H1 (cell line): ENCODE results near the gene BYSL. TPM values are rescaled to one million over a fixed set of nuclear protein-coding genes. Genes with fewer than 3 reads are reported as not detected.

Experiments used
- CTCF ChIA-PET: fragments of 300-600 bp; sonication (Branson Sonifier 250); formaldehyde crosslinking; loops from one replicate; lab custom pipeline; 2021; ENCODE audit not compliant: partially characterized antibody; lab: Charles Lee
- POLR2A ChIA-PET: fragments of 300-600 bp; sonication (Branson Sonifier 250); formaldehyde crosslinking; loops from one replicate; lab custom pipeline; 2021; ENCODE audit warnings: inconsistent platforms; ENCODE audit not compliant: partially characterized antibody; lab: Charles Lee
- DNase-seq, 2 experiments: peaks; one replicate each; pipeline versions ENCODE4 v3.0.0 to v3.0.0-alpha.2; 2010 to 2022; ENCODE audit warnings: low spot score in 2 of 2, low read depth in 1 of 2, mixed read lengths in 1 of 2
- FAIRE-seq: peaks from 2 replicates; lab custom pipeline; 2011; peaks lifted over from hg19 to GRCh38; lab: Jason Lieb, UNC
- H2AFZ ChIP-seq: 2 replicates; pipeline ENCODE4 v1.8.1; 2012; ENCODE audit warnings: low read length, inconsistent platforms
- H2AK5ac ChIP-seq: 2 replicates; pipeline ENCODE4 v1.6.1; 2013; ENCODE audit warnings: low read depth, low read length
- H2BK120ac ChIP-seq: replicated peaks from 2 replicates; pipeline ENCODE3; 2013; ENCODE audit warnings: low read depth, low read length, inconsistent platforms
- H2BK12ac ChIP-seq: 2 replicates; pipeline ENCODE4 v1.6.1; 2013; ENCODE audit warnings: low read depth, low read length
- H2BK15ac ChIP-seq: 2 replicates; pipeline ENCODE4 v1.6.1; 2013; ENCODE audit warnings: low read length
- H2BK20ac ChIP-seq: 2 replicates; pipeline ENCODE4 v1.6.1; 2013; ENCODE audit warnings: low read length
- H2BK5ac ChIP-seq: 2 replicates; pipeline ENCODE4 v1.6.1; 2013; ENCODE audit warnings: low read depth, low read length
- H3K14ac ChIP-seq: 2 replicates; pipeline ENCODE4 v1.6.1; 2013; ENCODE audit warnings: inconsistent platforms; ENCODE audit not compliant: insufficient read length
- H3K18ac ChIP-seq: 2 replicates; pipeline ENCODE4 v1.6.1; 2013; ENCODE audit warnings: low read length; ENCODE audit errors: extremely low read depth
- H3K23ac ChIP-seq: 2 replicates; pipeline ENCODE4 v1.6.1; 2013; ENCODE audit warnings: inconsistent platforms; ENCODE audit not compliant: insufficient read length
- H3K23me2 ChIP-seq: 2 replicates; pipeline ENCODE4 v1.6.1; 2013; ENCODE audit warnings: low read depth, low read length
- H3K27ac ChIP-seq: 2 replicates; pipeline ENCODE4 v1.6.1; 2011; ENCODE audit warnings: low read depth, low read length, inconsistent platforms
- H3K27me3 ChIP-seq, 4 experiments: replicated peaks in 1 of 4; 1 replicate in 1 of 4; 2 replicates in 3 of 4; pipeline versions ENCODE4 v1.6.1 to v1.8.1; 2011 to 2013; ENCODE audit warnings: low read length in 3 of 4, mild to moderate bottlenecking in 3 of 4, inconsistent platforms in 2 of 4, mixed read lengths in 2 of 4, moderate library complexity in 1 of 4; ENCODE audit not compliant: control insufficient read depth in 3 of 4, insufficient read depth in 3 of 4; ENCODE audit errors: extremely low read depth in 1 of 4
- H3K36me3 ChIP-seq, 4 experiments: 2 replicates each; pipeline versions ENCODE4 v1.6.1 to v1.8.1; 2011 to 2013; ENCODE audit warnings: mild to moderate bottlenecking in 4 of 4, low read length in 3 of 4, moderate library complexity in 2 of 4, control low read depth in 1 of 4, inconsistent platforms in 1 of 4; ENCODE audit not compliant: insufficient read depth in 4 of 4, control insufficient read depth in 2 of 4
- H3K4ac ChIP-seq: replicated peaks from 2 replicates; pipeline ENCODE3; 2013; ENCODE audit warnings: low read length, low read depth, mixed read lengths, inconsistent platforms; ENCODE audit not compliant: insufficient read length
- H3K4me1 ChIP-seq, 4 experiments: replicated peaks in 1 of 4; 1 replicate in 1 of 4; 2 replicates in 3 of 4; pipeline versions ENCODE4 v1.6.1 to v1.8.1; 2011 to 2013; ENCODE audit warnings: low read length in 3 of 4, inconsistent platforms in 2 of 4, mixed read lengths in 1 of 4; ENCODE audit not compliant: insufficient read depth in 4 of 4, control insufficient read depth in 3 of 4
- H3K4me2 ChIP-seq, 2 experiments: 2 replicates each; pipeline versions ENCODE4 v1.6.1 to v1.8.1; 2011 to 2013; ENCODE audit warnings: low read depth in 2 of 2, low read length in 2 of 2, control low read depth in 1 of 2, inconsistent platforms in 1 of 2, mild to moderate bottlenecking in 1 of 2; ENCODE audit not compliant: insufficient read depth in 1 of 2
- H3K4me3 ChIP-seq, 4 experiments: fragments of 200-600, 300-600 bp in 1 of 4; sonication (generic), shearing (Covaris generic), sonication (Bioruptor Twin) in 1 of 4; 2 replicates each; pipeline versions ENCODE4 v1.5.1 to v1.8.1; 2011 to 2016; ENCODE audit warnings: low read length in 4 of 4, low read depth in 3 of 4, control low read depth in 2 of 4, inconsistent platforms in 2 of 4, mild to moderate bottlenecking in 2 of 4, mixed read lengths in 1 of 4, moderate library complexity in 1 of 4; ENCODE audit not compliant: insufficient read depth in 2 of 4; ENCODE audit errors: extremely low read depth in 1 of 4
- H3K56ac ChIP-seq: replicated peaks from 2 replicates; pipeline ENCODE3; 2013; ENCODE audit warnings: low read depth, mild to moderate bottlenecking, mixed read lengths, low read length, inconsistent platforms; ENCODE audit not compliant: insufficient read length
- H3K79me1 ChIP-seq: 2 replicates; pipeline ENCODE4 v1.6.1; 2013; ENCODE audit warnings: low read depth, low read length, control low read depth
- H3K79me2 ChIP-seq, 2 experiments: 2 replicates each; pipeline versions ENCODE4 v1.6.1 to v1.8.1; 2012 to 2013; ENCODE audit warnings: low read length in 2 of 2, mild to moderate bottlenecking in 2 of 2, inconsistent platforms in 1 of 2; ENCODE audit not compliant: insufficient read depth in 2 of 2, control insufficient read depth in 1 of 2
- H3K9ac ChIP-seq, 4 experiments: replicated peaks in 1 of 4; 1 replicate in 1 of 4; 2 replicates in 3 of 4; pipeline versions ENCODE4 v1.6.1 to v1.8.1; 2011 to 2013; ENCODE audit warnings: low read depth in 3 of 4, low read length in 3 of 4, control low read depth in 2 of 4, mild to moderate bottlenecking in 2 of 4, moderate library complexity in 2 of 4, inconsistent platforms in 1 of 4; ENCODE audit errors: extremely low read depth in 1 of 4
- H3K9me3 ChIP-seq, 2 experiments: 2 replicates each; pipeline versions ENCODE4 v1.6.1 to v1.8.1; 2012 to 2013; ENCODE audit warnings: mild to moderate bottlenecking in 2 of 2, moderate library complexity in 2 of 2, control low read depth in 1 of 2, inconsistent platforms in 1 of 2, low read depth in 1 of 2, low read length in 1 of 2, mixed read lengths in 1 of 2; ENCODE audit not compliant: insufficient read depth in 2 of 2
- H4K20me1 ChIP-seq, 2 experiments: replicated peaks in 1 of 2; 2 replicates each; pipeline versions ENCODE3 to v1.8.1; 2011 to 2013; ENCODE audit warnings: inconsistent platforms in 2 of 2, low read length in 2 of 2, mild to moderate bottlenecking in 1 of 2; ENCODE audit not compliant: insufficient read depth in 2 of 2, control insufficient read depth in 1 of 2
- H4K5ac ChIP-seq: 2 replicates; pipeline ENCODE4 v1.6.1; 2013; ENCODE audit warnings: low read length, low read depth, mixed read lengths, inconsistent platforms; ENCODE audit not compliant: insufficient read length
- H4K8ac ChIP-seq: 2 replicates; pipeline ENCODE4 v1.8.0; 2013; ENCODE audit warnings: mild to moderate bottlenecking, moderate library complexity, low read length, inconsistent platforms; ENCODE audit not compliant: insufficient read depth; ENCODE audit errors: extremely low read depth
- H4K91ac ChIP-seq: replicated peaks from 2 replicates; pipeline ENCODE3; 2013; ENCODE audit warnings: low read length, mixed read lengths, inconsistent platforms; ENCODE audit not compliant: insufficient read length
- CREB1 ChIP-seq: IDR thresholded peaks from 2 replicates; pipeline ENCODE4 v1.6.1; 2012; ENCODE audit warnings: inconsistent platforms
- MAFK ChIP-seq: IDR thresholded peaks from 2 replicates; pipeline ENCODE4 v1.6.1; 2012; ENCODE audit warnings: low read depth, mild to moderate bottlenecking, improper control_type of control experiment, low read length
- NRF1 ChIP-seq: IDR thresholded peaks from 2 replicates; pipeline ENCODE4 v1.6.1; 2011; ENCODE audit warnings: mild to moderate bottlenecking, low read depth, low read length, improper control_type of control experiment
- USF2 ChIP-seq: IDR thresholded peaks from 2 replicates; pipeline ENCODE4 v1.6.1; 2011; ENCODE audit warnings: low read length, improper control_type of control experiment
- WGBS, 2 experiments: shearing (Covaris generic) in 1 of 2; methylation state at CpG; one replicate each; pipeline versions ENCODE4 v1.1.6 to v1.1.7; 2013 to 2015; ENCODE audit warnings: low lambda C conversion rate in 2 of 2, mixed read lengths in 2 of 2, inconsistent platforms in 1 of 2, low coverage in 1 of 2, missing lambda C conversion rate in 1 of 2; ENCODE audit not compliant: insufficient replicate concordance in 2 of 2, insufficient coverage in 1 of 2, insufficient read length in 1 of 2; ENCODE audit errors: extremely low coverage in 1 of 2, missing lambda C conversion rate in 1 of 2; 5-methylcytosine and 5-hydroxymethylcytosine counted together
- polyA plus RNA-seq, 7 experiments: library from polyadenylated mRNA; depleted of rRNA in 3 of 7; stranded (reverse) in 5 of 7; unstranded in 2 of 7; fragments of >200 nt in 5 of 7; fragments of 200-250 nt in 2 of 7; gene quantifications; 1 replicate in 5 of 7; 2 replicates in 1 of 7; 4 replicates in 1 of 7; pipeline versions ENCODE4 v1.2.1 to v1.2.3, GENCODE V29; 2011 to 2013; ENCODE audit warnings: missing spikeins in 2 of 7, mixed read lengths in 2 of 7
- total RNA-seq: library from RNA; stranded (reverse); fragmentation: NEBNext Ultra II Directional; extraction: Animal tissue kit (Norgen Biotek cat#: 25700); gene quantifications from 2 replicates; pipeline ENCODE4 v1.2.1, GENCODE V29; 2021

BYSL gene
- total and polyA plus RNA-seq, 2 of the 8 experiments (the other 6 are each of a cell fraction or from before 2014, with no cell fraction given), result 37.3 to 49.2 TPM

GRCh38 chr6:41878961-41879405 lies 42.3 kb upstream of the BYSL start:
- Histone ChIP-seq H4K5ac (no peak overlapping the region), H2AFZ (no peak overlapping the region), H3K4me1 (no peaks in the 10 kb centered on the region), H3K4me3 (no peak overlapping the region), H3K79me1 (no peaks in the 10 kb centered on the region; the same call in 1 of the 2 replicates), H3K23ac (no peak overlapping the region), H3K18ac (no peak overlapping the region), H3K27ac (no peak overlapping the region), H3K27me3 (no peaks in the 10 kb centered on the region), H2BK5ac (no peak overlapping the region), H2BK20ac (no peak overlapping the region), H3K4ac (no peak overlapping the region), H3K56ac (no peak overlapping the region), H4K8ac (no peak overlapping the region), H3K79me2 (peaks cover 0 to 10% of the 10 kb centered on the region in 2 experiments; a peak in 1 of 4 replicates), H3K14ac (no peak overlapping the region), H2BK120ac (no peak overlapping the region), H3K23me2 (no peaks in the 10 kb centered on the region)
- DNase-seq, result no peak
- ChIA-PET CTCF (no interaction called here), POLR2A (interaction anchor here (1.2 to 1.6 kb wide), 3 partner anchors 42 to 87 kb away, joined by 3 to 5 read pairs (median 4); partner anchors contain the start of genes BYSL and MED20)
- 93% methylated on average over 5 of the region's 5 CpGs; no CpG with 5 or more reads in 1 of the 2 experiments for WGBS, 2 experiments
- no peak for FAIRE-seq
- no peak for TF ChIP-seq USF2
- TF ChIP-seq CREB1, result no peak
- no peak for TF ChIP-seq NRF1
- TF ChIP-seq MAFK, result no peak
- TF ChIP-seq, all 59 proteins: peak for 0
- peaks cover 0 to under 1% of the 10 kb centered on the region in 2 experiments for H4K20me1 ChIP-seq
- H3K9ac ChIP-seq, result no peak overlapping the region
- no peak overlapping the region for H4K91ac ChIP-seq
- no peak overlapping the region for H3K4me2 ChIP-seq
- H2BK15ac ChIP-seq, result no peak overlapping the region
- no peaks in the 10 kb centered on the region for H3K9me3 ChIP-seq
- H3K36me3 ChIP-seq, result no peaks in the 10 kb centered on the region
- no peak overlapping the region for H2BK12ac ChIP-seq
- H2AK5ac ChIP-seq, result no peak overlapping the region; the same call in none of the 2 replicates
